ENCODE data around the gene PLS3.

Gene PLS3

GRCh38 chrX:115649461-115650063 is 88.6 kb downstream of the PLS3 start:
- no peak overlapping the region for H3K4me2 ChIP-seq (ENCODE audit: low read length)
- H3K27ac ChIP-seq (ENCODE audit: low read length) = no peak overlapping the region
- no peak overlapping the region for H3K4me3 ChIP-seq (ENCODE audit: low read length)
- no peaks in the 10 kb centered on the region for H3K4me1 ChIP-seq (ENCODE audit: low read length)
- H3K27me3 ChIP-seq (ENCODE audit: low read depth, low read length) = no peaks in the 10 kb centered on the region
- no peak overlapping the region for H2AFZ ChIP-seq (ENCODE audit: low read depth, low read length)
- no peaks in the 10 kb centered on the region for H4K20me1 ChIP-seq (ENCODE audit: insufficient read depth, low read length)
- TF ChIP-seq, protein P1, sequence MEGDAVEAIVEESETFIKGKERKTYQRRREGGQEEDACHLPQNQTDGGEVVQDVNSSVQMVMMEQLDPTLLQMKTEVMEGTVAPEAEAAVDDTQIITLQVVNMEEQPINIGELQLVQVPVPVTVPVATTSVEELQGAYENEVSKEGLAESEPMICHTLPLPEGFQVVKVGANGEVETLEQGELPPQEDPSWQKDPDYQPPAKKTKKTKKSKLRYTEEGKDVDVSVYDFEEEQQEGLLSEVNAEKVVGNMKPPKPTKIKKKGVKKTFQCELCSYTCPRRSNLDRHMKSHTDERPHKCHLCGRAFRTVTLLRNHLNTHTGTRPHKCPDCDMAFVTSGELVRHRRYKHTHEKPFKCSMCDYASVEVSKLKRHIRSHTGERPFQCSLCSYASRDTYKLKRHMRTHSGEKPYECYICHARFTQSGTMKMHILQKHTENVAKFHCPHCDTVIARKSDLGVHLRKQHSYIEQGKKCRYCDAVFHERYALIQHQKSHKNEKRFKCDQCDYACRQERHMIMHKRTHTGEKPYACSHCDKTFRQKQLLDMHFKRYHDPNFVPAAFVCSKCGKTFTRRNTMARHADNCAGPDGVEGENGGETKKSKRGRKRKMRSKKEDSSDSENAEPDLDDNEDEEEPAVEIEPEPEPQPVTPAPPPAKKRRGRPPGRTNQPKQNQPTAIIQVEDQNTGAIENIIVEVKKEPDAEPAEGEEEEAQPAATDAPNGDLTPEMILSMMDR (IDR thresholded peaks at IDR 0.05; ENCODE audit: low read depth, low read length) = no peak
- no peak for TF ChIP-seq EZH2phosphoT487 (IDR thresholded peaks at IDR 0.05; ENCODE audit: low read depth)
- no peaks in the 10 kb centered on the region for H3K9me3 ChIP-seq (ENCODE audit: insufficient read depth, low read length)
- H3K36me3 ChIP-seq (replicated peaks; ENCODE audit: low read depth, low read length) = no peaks in the 10 kb centered on the region
- H3K9ac ChIP-seq (ENCODE audit: low read length) = no peak overlapping the region
- no peaks in the 10 kb centered on the region for H3K79me2 ChIP-seq (ENCODE audit: low read length)

DNA sequence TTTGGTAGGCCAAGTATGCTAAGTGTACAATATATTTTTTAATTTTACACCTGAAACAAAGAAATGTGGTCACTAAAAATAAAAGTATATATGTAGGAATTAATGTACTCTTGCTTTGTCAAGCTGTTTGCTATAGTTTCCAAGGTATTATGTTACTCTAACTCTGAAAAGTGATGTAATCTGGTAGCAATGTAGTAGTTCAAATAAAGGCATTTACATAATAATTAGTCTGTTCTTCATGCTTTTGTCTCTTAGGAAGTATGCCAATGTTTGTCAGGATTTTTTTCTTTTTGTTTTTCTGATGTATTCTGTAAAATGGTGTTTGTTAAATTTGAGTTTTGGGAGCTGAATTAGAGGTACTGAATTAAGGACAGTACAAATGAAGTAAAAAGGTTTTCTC is 89.5 kb downstream of the PLS3 start:
- H3K4me1 ChIP-seq (ENCODE audit: low read length) = no peaks in the 10 kb centered on the region
- no peaks in the 10 kb centered on the region for H3K36me3 ChIP-seq (replicated peaks; ENCODE audit: low read depth, low read length)
- H2AFZ ChIP-seq (ENCODE audit: low read depth, low read length) = no peak overlapping the region
- no peaks in the 10 kb centered on the region for H3K27me3 ChIP-seq (ENCODE audit: low read depth, low read length)
- TF ChIP-seq, protein P1 (IDR thresholded peaks at IDR 0.05; ENCODE audit: low read depth, low read length) = no peak
- TF ChIP-seq EZH2phosphoT487 (IDR thresholded peaks at IDR 0.05; ENCODE audit: low read depth) = no peak
- no peaks in the 10 kb centered on the region for H3K79me2 ChIP-seq (ENCODE audit: low read length)
- no peaks in the 10 kb centered on the region for H3K9me3 ChIP-seq (ENCODE audit: insufficient read depth, low read length)
- no peak overlapping the region for H3K4me2 ChIP-seq (ENCODE audit: low read length)
- no peaks in the 10 kb centered on the region for H4K20me1 ChIP-seq (ENCODE audit: insufficient read depth, low read length)
- no peak overlapping the region for H3K4me3 ChIP-seq (ENCODE audit: low read length)
- H3K27ac ChIP-seq (ENCODE audit: low read length) = no peak overlapping the region
- H3K9ac ChIP-seq (ENCODE audit: low read length) = no peak overlapping the region

DNA sequence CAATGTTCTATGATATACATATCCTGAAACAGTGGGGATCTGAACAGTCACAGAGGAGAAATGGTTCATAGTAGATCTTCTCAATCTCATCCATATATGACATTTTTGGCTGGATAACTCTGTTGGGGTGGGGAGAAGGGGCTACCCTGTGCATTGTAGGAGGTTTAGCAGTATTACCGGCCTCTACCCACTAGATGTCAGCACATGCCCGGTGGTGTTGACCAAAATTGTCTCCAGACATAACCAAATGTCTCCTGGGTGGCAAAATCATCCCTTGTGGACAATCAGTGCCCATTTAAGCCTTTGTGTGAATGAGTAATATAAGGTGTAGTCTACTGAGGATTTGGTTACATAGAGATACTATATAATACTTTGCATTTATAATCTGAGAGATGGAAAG is 89.9 kb downstream of the PLS3 start:
- H3K4me2 ChIP-seq (ENCODE audit: low read length) = no peak overlapping the region
- H4K20me1 ChIP-seq (ENCODE audit: insufficient read depth, low read length) = no peaks in the 10 kb centered on the region
- no peaks in the 10 kb centered on the region for H3K79me2 ChIP-seq (ENCODE audit: low read length)
- H3K4me1 ChIP-seq (ENCODE audit: low read length) = no peaks in the 10 kb centered on the region
- H3K36me3 ChIP-seq (replicated peaks; ENCODE audit: low read depth, low read length) = no peaks in the 10 kb centered on the region
- H3K9me3 ChIP-seq (ENCODE audit: insufficient read depth, low read length) = no peaks in the 10 kb centered on the region
- H2AFZ ChIP-seq (ENCODE audit: low read depth, low read length) = no peak overlapping the region
- H3K27me3 ChIP-seq (ENCODE audit: low read depth, low read length) = no peaks in the 10 kb centered on the region
- no peak overlapping the region for H3K9ac ChIP-seq (ENCODE audit: low read length)
- H3K4me3 ChIP-seq (ENCODE audit: low read length) = no peak overlapping the region
- no peak overlapping the region for H3K27ac ChIP-seq (ENCODE audit: low read length)
- TF ChIP-seq, protein P1 (IDR thresholded peaks at IDR 0.05; ENCODE audit: low read depth, low read length) = peak; percentile 60
- no peak for TF ChIP-seq EZH2phosphoT487 (IDR thresholded peaks at IDR 0.05; ENCODE audit: low read depth)

- H3K9me3 ChIP-seq (ENCODE audit: insufficient read depth, low read length) = no peaks in the 10 kb centered on the region
- no peak overlapping the region for H3K4me2 ChIP-seq (ENCODE audit: low read length)
- H3K4me3 ChIP-seq (ENCODE audit: low read length) = no peak overlapping the region
- no peak overlapping the region for H2AFZ ChIP-seq (ENCODE audit: low read depth, low read length)
- no peaks in the 10 kb centered on the region for H4K20me1 ChIP-seq (ENCODE audit: insufficient read depth, low read length)
- H3K79me2 ChIP-seq (ENCODE audit: low read length) = no peaks in the 10 kb centered on the region
- H3K4me1 ChIP-seq (ENCODE audit: low read length) = no peaks in the 10 kb centered on the region
- H3K27me3 ChIP-seq (ENCODE audit: low read depth, low read length) = no peaks in the 10 kb centered on the region
- H3K36me3 ChIP-seq (replicated peaks; ENCODE audit: low read depth, low read length) = no peaks in the 10 kb centered on the region
- H3K27ac ChIP-seq (ENCODE audit: low read length) = no peak overlapping the region
- no peak overlapping the region for H3K9ac ChIP-seq (ENCODE audit: low read length)
- no peak for TF ChIP-seq EZH2phosphoT487 (IDR thresholded peaks at IDR 0.05; ENCODE audit: low read depth)
- TF ChIP-seq, protein P1 (IDR thresholded peaks at IDR 0.05; ENCODE audit: low read depth, low read length) = no peak
Measured at GRCh38 chrX:115652221-115652620, 91.2 kb downstream of the PLS3 start.
